ENCODE data around the gene RNASE11. TPM values are rescaled to one million over a fixed set of nuclear protein-coding genes. Genes with fewer than 3 reads are reported as not detected.

Gene RNASE11
- total RNA-seq, 1 experiment from 2014 or later = not detected

DNA sequence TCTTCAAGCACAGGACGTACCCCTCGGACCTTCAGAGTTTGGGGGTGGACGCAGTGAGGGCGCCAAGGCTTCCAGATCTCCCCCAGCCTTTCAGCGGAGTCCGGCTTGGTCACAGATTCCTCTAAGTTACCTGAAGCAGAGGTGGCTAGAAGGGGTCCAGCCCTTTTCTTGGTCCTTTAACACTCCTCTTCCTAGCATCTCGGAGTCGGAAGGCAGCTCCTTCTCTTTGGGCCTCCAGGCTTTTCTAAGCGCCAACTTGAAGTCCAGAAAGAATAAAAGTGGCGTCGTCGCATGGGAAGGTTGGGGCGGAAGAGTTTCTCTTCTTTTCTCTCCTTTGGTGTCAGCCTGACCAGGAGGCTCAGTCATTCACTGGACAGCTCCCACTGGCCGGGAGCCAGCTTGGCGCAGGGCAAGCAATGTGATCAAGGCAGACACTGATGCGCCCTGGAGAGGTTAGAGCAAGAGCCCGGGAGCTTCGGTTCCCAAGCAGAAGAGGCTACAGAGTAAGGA, 44.1 kb upstream of the RNASE11 start:
- Histone ChIP-seq H3K9me3 (ENCODE audit: low read length) (no peaks in the 10 kb centered on the region), H3K4me3 (ENCODE audit: low read length) (peak overlapping the region; percentile 70), H3K27me3 (ENCODE audit: low read length) (no peaks in the 10 kb centered on the region), H4K20me1 (ENCODE audit: low read length) (no peaks in the 10 kb centered on the region), H3K4me2 (ENCODE audit: low read length) (peak overlapping the region; percentile 91), H3K27ac (ENCODE audit: low read length) (no peak overlapping the region), H3K79me2 (ENCODE audit: low read length) (no peaks in the 10 kb centered on the region), H3K9me2 (replicated peaks; ENCODE audit: low read length) (no peaks in the 10 kb centered on the region), H3K9ac (ENCODE audit: low read length) (no peak overlapping the region), H3K4me1 (ENCODE audit: insufficient read depth, low read length) (peaks cover 21% of the 10 kb centered on the region; the same call in 1 of the 2 replicates), H2AFZ (ENCODE audit: low read length) (peak overlapping the region; percentile 66), H3F3A (ENCODE audit: low read length, unreplicated experiment) (no peaks in the 10 kb centered on the region), H3K36me3 (ENCODE audit: low read depth, low read length) (no peaks in the 10 kb centered on the region)
- no TSS peak for BruUV-seq (replicated peaks)
- intact Hi-C loops (cut with micrococcal nuclease) = loop anchor here (1.0 kb wide), 2 partner anchors 19 to 49 kb away; no protein-coding TSS in a partner anchor
- no peak for TF ChIP-seq EZH2phosphoT487 (IDR thresholded peaks at IDR 0.05; ENCODE audit: borderline replicate concordance, low read length)
- TF ChIP-seq, protein P1, sequence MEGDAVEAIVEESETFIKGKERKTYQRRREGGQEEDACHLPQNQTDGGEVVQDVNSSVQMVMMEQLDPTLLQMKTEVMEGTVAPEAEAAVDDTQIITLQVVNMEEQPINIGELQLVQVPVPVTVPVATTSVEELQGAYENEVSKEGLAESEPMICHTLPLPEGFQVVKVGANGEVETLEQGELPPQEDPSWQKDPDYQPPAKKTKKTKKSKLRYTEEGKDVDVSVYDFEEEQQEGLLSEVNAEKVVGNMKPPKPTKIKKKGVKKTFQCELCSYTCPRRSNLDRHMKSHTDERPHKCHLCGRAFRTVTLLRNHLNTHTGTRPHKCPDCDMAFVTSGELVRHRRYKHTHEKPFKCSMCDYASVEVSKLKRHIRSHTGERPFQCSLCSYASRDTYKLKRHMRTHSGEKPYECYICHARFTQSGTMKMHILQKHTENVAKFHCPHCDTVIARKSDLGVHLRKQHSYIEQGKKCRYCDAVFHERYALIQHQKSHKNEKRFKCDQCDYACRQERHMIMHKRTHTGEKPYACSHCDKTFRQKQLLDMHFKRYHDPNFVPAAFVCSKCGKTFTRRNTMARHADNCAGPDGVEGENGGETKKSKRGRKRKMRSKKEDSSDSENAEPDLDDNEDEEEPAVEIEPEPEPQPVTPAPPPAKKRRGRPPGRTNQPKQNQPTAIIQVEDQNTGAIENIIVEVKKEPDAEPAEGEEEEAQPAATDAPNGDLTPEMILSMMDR (conservative IDR thresholded peaks at IDR 0.05; ENCODE audit: low read depth, low read length) = no peak
- no peak for TF ChIP-seq EZH2 (IDR thresholded peaks at IDR 0.05; ENCODE audit: low read length, unreplicated experiment)
- DNase-seq (peak; percentile 81), ATAC-seq (peak; percentile 46)
- POLR2A ChIA-PET (ENCODE audit: unreplicated experiment) = no interaction called here
- CTCF ChIA-PET = interaction anchor here (1.1 kb wide), 1 partner anchor 59 kb away, joined by 3 read pairs; no protein-coding TSS in a partner anchor

DNA sequence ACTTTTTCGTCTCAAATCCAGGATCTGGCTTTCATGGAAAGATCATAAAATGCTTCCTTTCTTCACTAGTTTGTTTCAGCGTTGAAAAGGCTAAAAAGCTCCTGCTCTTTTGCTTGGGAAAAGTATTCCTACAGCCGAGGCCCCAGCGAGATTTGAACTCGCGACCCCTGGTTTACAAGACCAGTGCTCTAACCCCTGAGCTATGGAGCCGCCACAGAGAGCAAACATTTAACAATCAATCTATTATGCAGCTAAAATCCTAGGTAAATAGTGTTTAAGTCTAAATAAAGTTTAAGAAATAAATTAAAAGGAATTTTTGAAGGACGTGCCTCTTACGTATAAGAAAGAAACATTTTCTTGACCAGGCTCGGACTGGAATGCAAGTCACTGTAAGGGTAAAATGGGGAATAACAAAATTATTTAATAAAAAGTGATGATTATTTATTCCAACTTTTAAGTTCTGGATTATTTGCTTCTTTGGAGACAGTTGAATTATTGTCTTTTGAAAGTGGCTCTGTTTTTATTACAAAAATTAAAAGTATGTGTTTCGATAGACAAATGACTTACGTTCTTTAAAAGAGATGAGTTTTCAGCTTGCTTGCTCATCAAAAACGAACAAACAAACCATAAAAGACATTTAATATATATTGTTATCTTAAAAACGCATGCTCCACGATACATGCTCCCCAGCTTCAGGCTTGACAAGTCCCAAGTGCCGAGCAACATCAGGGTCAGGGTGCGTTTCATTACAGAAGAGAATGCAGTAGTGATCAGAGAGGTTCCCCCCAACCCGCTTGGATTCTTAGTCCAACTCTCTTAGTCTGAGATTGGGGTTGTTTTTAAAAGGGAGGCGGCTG, 43.5 kb upstream of the RNASE11 start:
- POLR2A ChIA-PET (ENCODE audit: unreplicated experiment) = no interaction called here
- Histone ChIP-seq H3K9ac (ENCODE audit: low read length) (no peak overlapping the region; the same call in 1 of the 2 replicates), H3K9me2 (replicated peaks; ENCODE audit: low read length) (no peaks in the 10 kb centered on the region), H4K20me1 (ENCODE audit: low read length) (no peaks in the 10 kb centered on the region), H3K4me1 (ENCODE audit: insufficient read depth, low read length) (peaks cover 21% of the 10 kb centered on the region; the same call in 1 of the 2 replicates), H3K79me2 (ENCODE audit: low read length) (no peaks in the 10 kb centered on the region), H3K4me3 (ENCODE audit: low read length) (peak overlapping the region; percentile 70), H3K4me2 (ENCODE audit: low read length) (peak overlapping the region; percentile 91), H3K9me3 (ENCODE audit: low read length) (no peaks in the 10 kb centered on the region), H3K36me3 (ENCODE audit: low read depth, low read length) (no peaks in the 10 kb centered on the region), H3K27ac (ENCODE audit: low read length) (no peak overlapping the region), H2AFZ (ENCODE audit: low read length) (peak overlapping the region; percentile 70), H3K27me3 (ENCODE audit: low read length) (no peaks in the 10 kb centered on the region), H3F3A (ENCODE audit: low read length, unreplicated experiment) (no peaks in the 10 kb centered on the region)
- no TSS peak for BruUV-seq (replicated peaks)
- TF ChIP-seq EZH2 (IDR thresholded peaks at IDR 0.05; ENCODE audit: low read length, unreplicated experiment) = no peak
- no peak for TF ChIP-seq EZH2phosphoT487 (IDR thresholded peaks at IDR 0.05; ENCODE audit: borderline replicate concordance, low read length)
- TF ChIP-seq, protein P1 (conservative IDR thresholded peaks at IDR 0.05; ENCODE audit: low read depth, low read length) = no peak
- CTCF ChIA-PET = interaction anchor here (1.1 to 1.2 kb wide), 2 partner anchors 18 to 60 kb away, joined by 3 to 4 read pairs; no protein-coding TSS in a partner anchor
- DNase-seq (peak; percentile 86), ATAC-seq (peak; percentile 49)
- intact Hi-C loops (cut with micrococcal nuclease) = loop anchor here (1.0 kb wide), 1 partner anchor 50 kb away; no protein-coding TSS in a partner anchor
